Caki2 (cell line): ENCODE data around the gene DLG4. TPM values are rescaled to one million over a fixed set of nuclear protein-coding genes. Genes with fewer than 3 reads are reported as not detected.

Experiments used
- DNase-seq: peaks from one replicate; pipeline ENCODE4 v3.0.0-alpha.2; 2015; ENCODE audit warnings: low read depth
- in situ Hi-C: cut with HindIII; loops from 2 replicates; pipeline ENCODE4 v1.10.0; 2016; ENCODE audit warnings: low sequenced_read_pairs, low pct_unique_long_range_greater_than_20kb, mixed read lengths
- total RNA-seq: library from RNA; depleted of rRNA; stranded (reverse); fragments of >200 nt; shearing (Covaris generic); gene quantifications from 2 replicates; pipeline ENCODE4 v1.2.3, GENCODE V29; 2014; ENCODE audit warnings: low replicate concordance; rRNA removed

The DLG4 gene
- total RNA-seq, result 2.8 and 4.8 TPM in 2 replicates

DNA sequence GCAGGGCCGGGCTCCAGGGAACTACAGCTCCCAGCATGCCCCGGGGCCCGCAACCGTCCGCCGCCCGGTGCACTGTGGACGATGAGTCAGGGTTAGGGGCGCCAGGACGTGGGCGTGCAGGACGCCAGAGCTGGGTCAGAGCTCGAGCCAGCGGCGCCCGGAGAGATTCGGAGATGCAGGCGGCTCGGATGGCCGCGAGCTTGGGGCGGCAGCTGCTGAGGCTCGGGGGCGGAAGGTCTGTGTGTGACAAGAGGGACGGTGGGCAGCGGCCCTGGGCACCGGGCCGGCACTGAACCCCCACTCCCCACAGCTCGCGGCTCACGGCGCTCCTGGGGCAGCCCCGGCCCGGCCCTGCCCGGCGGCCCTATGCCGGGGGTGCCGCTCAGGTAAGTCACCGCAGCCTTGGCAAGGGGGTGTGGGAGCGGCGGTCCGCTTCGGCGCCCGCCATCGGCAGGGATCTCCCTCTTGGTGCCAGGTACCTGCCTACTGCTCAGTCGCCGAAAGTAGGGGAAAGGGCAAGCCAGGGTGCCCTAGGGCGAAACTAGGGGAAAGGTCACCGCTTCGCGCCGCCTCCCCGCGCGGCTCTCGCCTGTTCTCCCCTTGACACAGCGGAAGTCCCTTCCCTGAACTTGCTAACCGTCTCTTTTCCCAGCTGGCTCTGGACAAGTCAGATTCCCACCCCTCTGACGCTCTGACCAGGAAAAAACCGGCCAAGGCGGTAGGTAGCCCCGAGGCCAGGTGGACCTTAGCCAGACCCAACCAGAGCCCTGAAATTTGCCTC is at the start of gene DLG4, which contains the start of gene ACADVL:
Gene DLG4, minus strand, starts transcription at position 25 of the 781 bp plus-strand sequence.
Gene ACADVL, plus strand, starts transcription at position 127 of the 781 bp plus-strand sequence. Its CDS starts 47 bp downstream, at position 174.
- DNase-seq, result peak; percentile 83
- in situ Hi-C loops, result no loop called here

DNA sequence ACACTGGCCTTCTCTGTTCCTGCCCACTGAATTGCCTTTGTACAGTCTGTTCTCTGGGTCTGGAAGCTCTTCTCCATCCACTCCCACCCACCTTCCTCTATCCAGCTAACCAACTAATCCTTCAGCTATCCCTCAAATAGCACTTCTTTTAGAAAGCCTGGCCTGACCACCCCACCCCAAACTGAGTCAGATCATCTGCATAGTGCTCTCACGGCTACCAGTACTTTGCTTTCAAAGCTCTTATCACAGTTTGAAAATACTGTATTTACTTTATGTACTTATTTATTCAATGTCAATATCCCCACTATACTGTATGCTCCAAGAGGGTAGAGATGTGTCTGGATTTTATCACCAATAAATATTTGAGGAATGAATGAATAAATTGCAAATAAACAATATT is 47.1 kb upstream of the DLG4 start:
- no peak for DNase-seq
- in situ Hi-C loops, result no loop called here

DNA sequence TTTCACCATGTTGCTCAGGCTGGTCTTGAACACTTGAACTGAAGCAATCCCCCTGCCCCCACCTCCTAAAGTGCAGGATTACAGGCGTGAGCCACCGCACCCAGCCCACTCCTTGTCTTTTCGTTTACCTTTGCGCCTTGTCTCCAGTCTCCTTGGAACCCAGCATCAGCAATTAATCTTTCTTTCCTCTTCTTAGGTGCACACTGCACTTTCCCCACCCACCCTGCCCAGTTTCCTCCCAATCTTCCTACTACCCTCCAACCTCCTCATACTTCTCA is 44.1 kb upstream of the DLG4 start:
- DNase-seq, result no peak
- in situ Hi-C loops, result no loop called here

DNA sequence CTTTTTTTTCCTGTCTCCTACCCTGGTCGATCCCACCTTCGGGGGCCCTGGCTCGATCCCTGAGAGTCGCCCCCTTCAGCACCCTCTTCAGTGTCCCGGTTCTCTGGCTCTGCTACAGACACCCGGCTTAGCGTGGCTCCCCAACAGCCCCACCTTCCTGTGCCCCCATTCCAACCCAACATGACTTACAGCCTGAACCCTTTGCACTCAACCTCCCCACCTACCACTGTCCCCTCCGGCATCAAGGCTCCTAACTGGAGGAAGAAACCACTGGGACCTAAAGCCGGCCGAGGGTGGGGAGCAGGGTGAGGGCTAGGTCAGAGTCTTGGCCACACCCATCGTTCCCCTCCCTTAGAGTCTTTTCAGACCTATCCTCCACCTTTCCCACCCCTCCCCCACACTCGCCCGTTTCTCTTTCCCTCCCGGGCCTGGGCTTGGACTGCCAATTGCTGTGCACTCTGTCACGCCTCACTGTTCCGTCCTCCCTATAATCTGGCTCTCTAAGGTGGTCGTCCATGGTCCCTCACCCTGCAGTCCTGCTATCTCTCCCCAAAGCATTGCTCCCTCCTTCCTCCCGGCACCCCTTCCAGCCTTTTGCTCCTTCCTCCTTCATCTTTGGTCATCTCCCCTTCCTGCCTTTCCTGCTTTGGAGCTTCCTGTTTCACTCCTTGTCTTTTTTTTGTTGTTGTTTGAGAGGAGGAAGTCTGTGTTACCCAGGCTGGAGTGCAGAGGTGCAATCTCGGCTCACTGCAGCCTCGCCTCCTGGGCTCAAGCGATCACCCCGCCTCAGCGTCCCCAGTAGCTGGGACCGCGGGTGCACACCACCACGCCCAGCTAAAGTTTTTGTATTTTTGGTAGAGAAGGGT is 43.5 kb upstream of the DLG4 start:
- in situ Hi-C loops, result no loop called here
- no peak for DNase-seq

DNA sequence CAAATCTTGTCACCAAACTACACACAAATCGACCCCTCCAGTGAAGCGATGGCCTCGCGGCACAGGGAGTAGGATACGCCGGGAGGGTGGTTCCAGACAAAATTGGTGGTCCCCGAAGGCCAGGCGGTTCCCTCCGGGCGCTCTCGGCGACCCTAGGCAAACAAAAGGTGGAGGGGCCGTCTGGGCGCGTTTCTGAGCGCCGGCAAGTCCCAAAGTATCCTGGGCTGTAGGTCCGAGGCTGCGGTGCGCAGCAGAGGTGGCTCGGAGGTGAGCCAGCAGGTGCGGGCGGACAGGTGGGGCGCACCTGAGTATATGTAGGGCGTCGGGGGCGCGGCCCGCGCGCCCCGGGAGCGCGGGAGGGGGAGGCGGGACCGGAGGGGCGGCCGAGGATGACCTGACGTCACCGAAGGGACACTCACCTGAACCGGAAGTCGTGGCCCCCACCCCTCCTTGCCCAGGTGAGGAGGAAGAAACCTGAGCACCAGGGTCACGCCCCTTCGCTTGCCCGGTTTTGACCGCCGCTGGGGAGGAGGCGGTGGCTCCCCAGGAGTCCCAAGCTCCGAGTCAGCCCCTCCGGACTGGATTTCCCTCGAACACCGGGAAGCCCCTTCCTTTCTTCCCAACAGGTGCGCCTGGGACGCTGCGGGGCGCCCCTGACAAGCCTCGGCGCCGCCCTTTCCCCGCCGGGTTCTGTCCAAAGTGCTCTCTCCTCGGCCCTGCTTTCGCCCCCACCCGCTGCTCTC is 42.7 kb upstream of the DLG4 start, which contains the start of gene CLDN7:
Gene CLDN7, minus strand, starts transcription at position 287 of the 743 bp plus-strand sequence. CDS start 435 bp downstream, outside the sequence.
- no peak for DNase-seq
- in situ Hi-C loops, result no loop called here

DNA sequence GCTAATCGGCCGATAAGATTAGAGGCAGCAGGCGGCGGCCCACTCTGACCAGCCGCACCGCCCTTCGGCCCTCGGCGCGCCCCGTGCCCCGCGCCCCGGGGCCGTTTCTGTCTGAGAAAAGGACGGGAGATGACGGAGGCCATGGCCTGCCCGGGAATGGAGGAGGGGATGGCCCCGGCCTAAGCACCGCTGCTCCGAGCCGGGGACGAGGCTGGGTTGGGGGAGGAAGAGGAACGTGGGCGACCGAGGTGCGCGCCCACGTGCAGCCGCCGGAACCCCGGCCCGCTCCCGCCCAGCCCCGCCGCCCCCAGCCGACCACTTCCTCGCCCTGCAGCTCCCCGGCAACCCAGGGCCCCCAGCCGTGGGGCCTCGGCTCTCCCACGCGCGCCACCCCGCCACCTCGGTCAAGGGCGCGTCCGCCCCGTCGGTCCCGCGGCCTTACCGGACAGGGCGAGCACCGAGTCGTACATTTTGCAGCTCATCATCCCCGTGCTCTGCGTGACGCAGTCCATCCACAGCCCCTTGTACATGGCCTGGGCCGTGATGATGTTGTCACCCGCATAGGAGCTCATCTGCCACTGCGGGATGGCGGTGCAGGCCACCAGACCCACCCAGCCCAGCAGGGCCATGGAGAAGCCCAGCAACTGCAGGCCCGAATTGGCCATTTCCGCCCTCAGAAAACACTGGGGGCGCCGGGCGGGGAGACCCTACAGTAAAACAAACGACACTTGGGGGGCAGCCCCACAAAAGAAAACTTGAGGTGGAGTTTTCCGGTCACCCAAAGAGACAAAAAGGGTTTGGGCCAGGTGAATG is 41.9 kb upstream of the DLG4 start:
- in situ Hi-C loops, result no loop called here
- DNase-seq, result no peak

DNA sequence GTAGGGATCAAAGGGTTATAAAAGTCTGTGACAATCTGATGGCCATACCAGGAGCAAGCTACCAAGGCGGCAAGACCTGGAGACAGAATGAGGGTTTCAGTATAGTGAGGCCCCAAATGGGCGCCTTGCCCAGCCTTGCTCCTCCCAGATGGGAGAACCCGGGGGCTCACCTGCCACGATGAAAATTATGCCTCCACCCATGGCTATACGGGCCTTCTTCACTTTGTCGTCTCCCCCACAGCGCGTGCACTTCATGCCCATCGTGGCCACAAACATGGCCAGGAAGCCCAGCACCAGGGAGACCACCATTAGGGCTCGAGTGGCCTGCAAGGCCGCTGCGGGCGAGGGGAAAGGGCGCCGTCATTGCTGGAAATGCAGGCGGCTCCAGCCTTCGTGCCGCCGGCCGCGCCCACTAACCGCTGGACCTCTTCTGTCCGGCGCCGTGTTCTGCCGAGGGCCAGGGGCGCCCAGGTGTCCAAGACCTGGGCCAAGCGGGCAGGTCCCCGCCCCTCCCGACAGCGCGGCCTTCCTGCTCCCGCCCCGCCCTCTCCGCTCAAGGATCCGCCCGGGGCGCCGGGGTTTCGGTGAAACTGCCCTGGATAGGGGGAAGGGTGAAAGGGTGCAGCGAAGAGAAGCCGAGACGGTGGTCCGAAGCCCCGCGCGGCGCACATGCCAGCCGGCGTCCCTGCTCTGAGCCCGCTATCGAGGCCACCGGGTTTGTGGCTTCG is 41.2 kb upstream of the DLG4 start:
- in situ Hi-C loops, result no loop called here
- no peak for DNase-seq

DNA sequence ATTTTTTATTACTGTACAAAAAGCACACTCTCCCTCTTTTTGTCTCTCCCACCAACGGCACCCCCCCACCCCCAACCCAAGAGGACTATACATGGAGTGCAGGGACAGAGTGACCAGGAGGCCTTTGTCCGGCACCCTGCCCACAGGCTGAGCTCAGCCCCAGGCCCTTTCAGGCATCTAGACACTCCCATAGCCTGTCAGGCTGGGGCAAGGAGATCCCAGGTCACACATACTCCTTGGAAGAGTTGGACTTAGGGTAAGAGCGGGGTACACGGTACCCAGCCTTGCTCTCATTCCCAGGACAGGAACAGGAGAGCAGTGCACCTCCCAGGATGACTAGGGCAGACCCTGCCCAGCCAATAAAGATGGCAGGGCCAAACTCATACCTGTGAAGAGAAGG is 40.5 kb upstream of the DLG4 start:
- in situ Hi-C loops, result no loop called here

DNA sequence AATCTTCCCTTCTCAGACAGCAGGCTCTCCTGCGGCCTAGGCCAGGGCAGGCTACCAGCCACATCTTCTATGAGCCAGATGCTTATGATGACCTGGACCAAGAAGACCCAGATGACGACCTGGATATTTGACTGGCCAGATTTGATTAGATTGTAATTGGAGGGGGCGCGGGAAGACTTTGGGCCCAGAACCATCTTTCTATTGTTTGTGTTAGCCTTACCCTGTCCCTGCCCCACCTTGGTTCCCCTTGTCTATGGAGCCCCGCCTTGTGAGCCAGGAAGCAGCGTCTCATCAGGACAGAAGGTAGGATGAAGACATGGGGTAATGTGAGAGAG is 39.9 kb upstream of the DLG4 start:
- no peak for DNase-seq

More for the DNA sequence above, 40.5 kb upstream of the DLG4 start:
- no peak for DNase-seq

DNA sequence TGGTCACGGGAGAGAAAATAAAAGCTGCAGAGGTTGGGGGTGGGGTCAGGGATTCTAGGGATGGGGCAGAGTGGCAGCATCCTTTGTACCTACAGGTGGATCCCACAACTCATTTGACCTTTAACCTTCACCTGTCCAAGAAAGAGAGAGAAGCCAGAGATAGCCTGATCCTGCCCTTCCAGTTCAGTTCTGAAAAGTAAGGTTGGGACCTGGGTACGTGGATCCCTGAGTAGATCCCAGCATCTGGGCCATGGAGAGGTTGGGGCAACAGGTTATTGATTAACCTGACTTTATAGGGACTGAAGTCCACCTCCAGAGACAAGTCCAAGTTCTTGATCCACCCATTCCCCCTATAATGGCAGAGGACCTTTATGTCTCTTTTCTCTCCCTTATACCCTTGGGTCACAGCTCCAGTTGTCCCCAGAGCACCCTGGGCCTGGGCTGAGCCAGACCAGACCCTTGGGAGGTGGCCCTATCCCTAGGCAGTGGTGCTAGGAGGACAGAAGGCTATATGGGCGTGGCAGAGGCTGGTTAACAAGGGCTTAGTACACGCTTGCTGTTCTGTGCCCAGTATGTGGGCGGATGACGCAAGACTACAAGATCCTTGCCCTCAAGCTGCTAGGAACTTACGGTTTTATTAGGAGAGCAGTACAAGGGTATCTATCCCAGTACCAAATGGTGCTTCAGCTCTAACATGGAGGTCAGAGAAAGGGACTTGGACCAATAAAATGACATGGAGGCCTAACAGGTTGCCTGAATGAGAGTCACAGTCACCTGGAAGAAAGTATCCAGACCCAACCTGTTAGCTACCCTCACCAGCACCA is 39.3 kb upstream of the DLG4 start:
- DNase-seq, result no peak
- in situ Hi-C loops, result no loop called here

More for the DNA sequence above, 39.9 kb upstream of the DLG4 start:
- in situ Hi-C loops, result no loop called here

DNA sequence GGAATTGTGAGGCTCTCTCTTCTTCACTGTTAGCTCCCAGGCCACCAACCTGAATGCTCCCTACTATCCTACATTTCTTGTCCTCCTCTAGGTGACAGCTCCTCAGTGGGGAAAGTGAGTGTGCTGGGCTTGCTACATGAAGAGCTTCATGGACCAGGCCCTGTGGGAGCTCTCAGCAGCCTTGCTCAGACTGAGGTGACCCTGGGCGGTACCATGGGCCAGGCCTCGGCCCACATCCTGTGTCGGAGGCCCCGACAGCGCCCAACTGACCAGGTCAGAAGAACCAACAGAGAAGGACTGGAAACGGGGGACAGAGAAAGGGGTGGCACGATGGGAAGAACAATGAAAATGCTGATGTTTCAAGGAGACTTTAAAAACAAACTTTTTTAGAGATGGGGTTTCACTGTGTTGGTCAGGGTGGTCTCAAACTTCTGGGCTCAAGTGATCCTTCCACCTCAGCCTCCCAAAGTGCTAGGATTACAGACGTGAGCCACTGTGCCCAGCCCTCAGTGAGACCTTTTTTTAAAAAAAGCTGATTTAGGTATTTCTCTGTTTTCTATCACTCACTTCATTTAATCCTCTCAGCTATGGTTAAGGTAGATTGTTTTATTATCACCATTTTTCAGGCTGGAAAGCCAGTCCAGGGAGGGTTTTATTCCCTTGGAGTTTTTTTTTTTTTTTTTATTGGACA is 37.3 kb upstream of the DLG4 start:
- DNase-seq, result no peak
- in situ Hi-C loops, result no loop called here

DNA sequence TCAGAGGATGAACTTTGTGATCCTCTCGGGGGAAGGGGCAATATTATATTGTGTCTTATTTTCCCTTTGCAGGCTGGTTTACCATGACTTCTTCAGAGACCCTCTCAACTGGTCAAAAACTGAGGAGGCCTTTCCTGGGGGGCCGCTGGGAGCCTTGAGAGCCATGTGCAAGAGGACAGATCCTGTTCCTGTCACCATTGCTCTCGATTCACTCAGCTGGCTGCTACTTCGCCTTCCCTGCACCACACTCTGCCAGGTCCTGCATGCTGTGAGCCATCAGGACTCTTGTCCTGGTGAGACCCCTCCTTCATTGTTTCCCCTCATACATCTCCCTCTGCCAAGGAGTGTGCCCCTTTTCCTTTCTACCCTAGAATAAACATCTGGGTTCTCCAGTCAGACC is 34.9 kb upstream of the DLG4 start:
- no peak for DNase-seq
- in situ Hi-C loops, result no loop called here

DNA sequence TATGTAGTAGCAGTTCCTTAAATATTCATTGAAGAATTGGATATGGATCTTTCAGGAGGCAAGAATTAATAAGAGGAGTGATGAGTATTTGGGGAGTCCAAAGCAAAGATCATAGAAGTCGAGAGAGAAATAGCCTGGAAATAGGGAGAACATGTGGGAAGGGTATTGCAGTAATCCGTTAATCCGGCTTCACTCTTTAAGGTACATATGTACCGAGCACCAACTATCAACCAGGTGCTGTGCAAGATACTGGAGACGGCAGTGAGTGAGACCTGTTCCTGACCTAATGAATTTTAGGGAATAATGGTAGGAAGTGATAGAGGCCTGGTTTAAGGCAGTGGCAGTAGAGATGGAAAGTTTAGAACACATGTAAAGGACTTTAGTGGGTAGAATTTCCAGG is 33.4 kb upstream of the DLG4 start:
- DNase-seq, result no peak
- in situ Hi-C loops, result no loop called here

DNA sequence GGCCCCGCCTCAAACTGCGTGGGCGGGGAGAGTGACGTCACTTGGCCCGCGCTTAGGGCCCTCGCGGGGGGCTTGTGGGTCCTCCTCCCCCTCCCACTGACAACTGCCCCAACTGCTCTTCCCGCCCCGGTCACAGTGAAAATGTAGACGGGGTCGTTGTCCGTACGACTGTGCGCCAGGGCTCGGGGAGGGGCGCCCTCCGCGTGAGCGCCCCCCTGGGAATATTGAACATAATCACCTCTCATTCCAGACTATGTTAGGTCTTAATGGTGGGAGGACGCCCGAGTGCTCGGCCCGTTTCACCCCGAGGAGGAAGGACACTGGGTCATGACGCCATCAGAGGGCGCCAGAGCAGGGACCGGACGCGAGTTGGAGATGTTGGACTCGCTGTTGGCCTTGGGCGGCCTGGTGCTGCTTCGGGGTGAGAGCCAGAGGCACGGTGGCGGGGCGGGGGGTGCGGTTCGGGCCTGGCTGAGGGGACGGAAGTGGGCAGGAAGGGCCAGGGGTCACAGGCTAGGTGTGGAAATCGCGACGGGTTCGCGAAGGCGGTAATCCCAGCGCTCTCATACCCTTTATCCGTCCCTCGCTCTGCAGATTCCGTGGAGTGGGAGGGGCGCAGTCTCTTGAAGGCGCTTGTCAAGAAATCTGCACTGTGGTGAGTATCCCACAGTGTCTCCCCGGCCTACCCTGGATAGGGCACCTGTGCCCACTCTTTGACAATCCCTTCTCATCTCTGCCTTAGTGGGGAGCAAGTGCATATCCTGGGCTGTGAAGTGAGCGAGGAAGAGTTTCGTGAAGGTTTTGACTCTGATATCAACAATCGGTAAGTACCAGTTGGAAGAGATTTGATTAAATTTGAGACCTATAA is 32.8 kb upstream of the DLG4 start, which contains the start of gene ELP5:
Gene ELP5, plus strand, starts transcription at position 40 of the 868 bp plus-strand sequence. Its CDS starts 336 bp downstream, at position 376.
- DNase-seq, result peak; percentile 45
- in situ Hi-C loops, result no loop called here

DNA sequence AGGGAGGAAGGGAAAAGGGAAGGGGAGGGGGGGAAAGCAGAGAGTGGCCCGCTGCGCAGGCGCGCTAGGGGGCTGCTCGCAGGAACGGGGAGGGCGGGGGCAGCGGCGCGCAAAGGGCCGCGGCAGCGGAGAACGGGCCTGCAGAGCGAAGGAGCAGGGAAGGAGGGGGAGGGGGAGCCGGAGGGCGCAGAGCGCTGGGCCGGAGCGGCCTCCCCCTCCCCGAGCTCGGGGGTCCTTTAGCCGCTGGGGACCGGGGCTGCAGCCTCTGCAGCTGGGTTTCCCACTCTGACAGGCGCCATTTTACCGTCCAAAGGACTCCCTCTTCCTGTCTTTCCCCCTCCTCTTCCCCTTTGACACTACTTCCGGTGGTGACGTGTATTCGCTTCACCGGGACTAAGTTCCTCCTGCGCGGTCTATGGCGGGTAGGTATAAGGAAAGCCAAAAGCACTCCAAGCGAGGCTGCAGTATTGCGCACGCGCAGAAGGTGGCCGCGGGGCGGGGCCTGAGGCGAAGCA is 32.1 kb upstream of the DLG4 start, which contains the start of gene CTDNEP1:
Gene CTDNEP1, minus strand, starts transcription at position 74 of the 515 bp plus-strand sequence. CDS start 438 bp downstream, outside the sequence.
- in situ Hi-C loops, result no loop called here
- peak; percentile 98 for DNase-seq
